ENCODE measurements around the gene NT5DC1. TPM values are rescaled to one million over a fixed set of nuclear protein-coding genes. Genes with fewer than 3 reads are reported as not detected.

Gene NT5DC1
- polyA plus RNA-seq, 1 donor from 2014 or later: 1.3 TPM

- H2AFZ ChIP-seq (ENCODE audit: low read depth, low read length): no peak overlapping the region
- no peaks in the 10 kb centered on the region for H3K27me3 ChIP-seq (ENCODE audit: insufficient read depth, low read depth, low read length)
- H3F3A ChIP-seq (ENCODE audit: insufficient read depth, low read length, poor library complexity, severe bottlenecking): no peaks in the 10 kb centered on the region
- H3K9me2 ChIP-seq (ENCODE audit: insufficient read depth, low read length): no peaks in the 10 kb centered on the region
- no peaks in the 10 kb centered on the region for H3K79me2 ChIP-seq (replicated peaks; ENCODE audit: insufficient read depth, low read length)
- H3K36me3 ChIP-seq (ENCODE audit: insufficient read depth, low read length): no peaks in the 10 kb centered on the region
- H3K4me3 ChIP-seq (ENCODE audit: low read length): no peak overlapping the region
- no peak overlapping the region for H3K9ac ChIP-seq (ENCODE audit: low read length)
- no peak for TF ChIP-seq CTCF (IDR thresholded peaks at IDR 0.05; ENCODE audit: poor library complexity, severe bottlenecking)
- no peak for TF ChIP-seq TAF1 (IDR thresholded peaks at IDR 0.05; ENCODE audit: low read depth)
- no peak for TF ChIP-seq EP300 (conservative IDR thresholded peaks at IDR 0.05; ENCODE audit: poor library complexity, severe bottlenecking)
- TF ChIP-seq SMC3 (conservative IDR thresholded peaks at IDR 0.05; ENCODE audit: poor library complexity): no peak
- TF ChIP-seq REST (IDR thresholded peaks at IDR 0.05; ENCODE audit: borderline replicate concordance): no peak
- TF ChIP-seq EZH2 (IDR thresholded peaks at IDR 0.05; ENCODE audit: borderline replicate concordance, insufficient read depth, low read length, poor library complexity, severe bottlenecking): no peak
- TF ChIP-seq RAD21 (conservative IDR thresholded peaks at IDR 0.05): no peak
- TF ChIP-seq POLR2AphosphoS5 (IDR thresholded peaks at IDR 0.05): no peak
- no peak for TF ChIP-seq MXI1 (conservative IDR thresholded peaks at IDR 0.05; ENCODE audit: poor library complexity, severe bottlenecking)
- H4K20me1 ChIP-seq (ENCODE audit: insufficient read depth): no peaks in the 10 kb centered on the region
- no peak overlapping the region for H3K27ac ChIP-seq (ENCODE audit: low read length)
- H3K9me3 ChIP-seq (ENCODE audit: low read length): no peaks in the 10 kb centered on the region
- H3K4me2 ChIP-seq (ENCODE audit: low read length): no peak overlapping the region
Observed at GRCh38 chr6:116159782-116160524, 59.3 kb downstream of the NT5DC1 start.

- Histone ChIP-seq H3K9me2 (ENCODE audit: insufficient read depth, low read length) (no peaks in the 10 kb centered on the region), H4K20me1 (ENCODE audit: insufficient read depth) (no peaks in the 10 kb centered on the region), H3K9ac (ENCODE audit: low read length) (no peak overlapping the region), H3K36me3 (ENCODE audit: insufficient read depth, low read length) (no peaks in the 10 kb centered on the region), H3K4me2 (ENCODE audit: low read length) (no peak overlapping the region), H3K27me3 (ENCODE audit: insufficient read depth, low read depth, low read length) (no peaks in the 10 kb centered on the region), H3K79me2 (replicated peaks; ENCODE audit: insufficient read depth, low read length) (no peaks in the 10 kb centered on the region), H3K27ac (ENCODE audit: low read length) (no peak overlapping the region), H3K9me3 (ENCODE audit: low read length) (no peaks in the 10 kb centered on the region), H3F3A (ENCODE audit: insufficient read depth, low read length, poor library complexity, severe bottlenecking) (no peaks in the 10 kb centered on the region), H3K4me3 (ENCODE audit: low read length) (no peak overlapping the region), H2AFZ (ENCODE audit: low read depth, low read length) (no peak overlapping the region)
- TF ChIP-seq EZH2 (IDR thresholded peaks at IDR 0.05; ENCODE audit: borderline replicate concordance, insufficient read depth, low read length, poor library complexity, severe bottlenecking) (no peak), REST (IDR thresholded peaks at IDR 0.05; ENCODE audit: borderline replicate concordance) (no peak), MXI1 (conservative IDR thresholded peaks at IDR 0.05; ENCODE audit: poor library complexity, severe bottlenecking) (no peak), RAD21 (conservative IDR thresholded peaks at IDR 0.05) (no peak), TAF1 (IDR thresholded peaks at IDR 0.05; ENCODE audit: low read depth) (no peak), EP300 (conservative IDR thresholded peaks at IDR 0.05; ENCODE audit: poor library complexity, severe bottlenecking) (no peak), POLR2AphosphoS5 (IDR thresholded peaks at IDR 0.05) (no peak), SMC3 (conservative IDR thresholded peaks at IDR 0.05; ENCODE audit: poor library complexity) (no peak), CTCF (IDR thresholded peaks at IDR 0.05; ENCODE audit: poor library complexity, severe bottlenecking) (no peak)
Observed at GRCh38 chr6:116165596-116165995, 64.9 kb downstream of the NT5DC1 start.
